SK-N-SH treated with all-trans-retinoic acid at 6 μM for 48 hours (cell line): ENCODE measurements around the gene SEC24D.

Experiments
- ATAC-seq: fragments of 200-7000 bp; cut with Tn5 transposase; 3 replicates; pipeline ENCODE4 v1.9.1; 2020; ENCODE audit warnings: mild to moderate bottlenecking, moderate library complexity
- ARNTL ChIP-seq: fragments of 450-650 bp; formaldehyde crosslinking; IDR thresholded peaks from 2 replicates; pipeline ENCODE4 v1.5.0; 2020; ENCODE audit warnings: low read depth, mild to moderate bottlenecking, moderate library complexity, borderline replicate concordance
- BACH2 ChIP-seq: fragments of 250-450 bp; sonication (Bioruptor Pico); IDR thresholded peaks from 2 replicates; pipeline ENCODE4 v1.9.0; 2021; ENCODE audit warnings: mild to moderate bottlenecking, borderline replicate concordance
- CREB5 ChIP-seq: fragments of 250-450 bp; sonication (Bioruptor Pico); IDR thresholded peaks from 2 replicates; pipeline ENCODE4 v1.5.1; 2020; ENCODE audit warnings: low read depth, mild to moderate bottlenecking, moderate library complexity
- CSDC2 ChIP-seq: fragments of 250-450 bp; sonication (Bioruptor Pico); IDR thresholded peaks from 2 replicates; pipeline ENCODE4 v1.5.0; 2020; ENCODE audit warnings: mild to moderate bottlenecking, moderate library complexity
- ESRRG ChIP-seq: fragments of 250-450 bp; sonication (Bioruptor Pico); IDR thresholded peaks from 2 replicates; pipeline ENCODE4 v1.6.1; 2021; ENCODE audit warnings: mild to moderate bottlenecking
- GLIS3 ChIP-seq: fragments of 250-450 bp; sonication (Bioruptor Pico); IDR thresholded peaks from 2 replicates; pipeline ENCODE4 v1.5.0; 2020; ENCODE audit warnings: mild to moderate bottlenecking, moderate library complexity
- ISL1 ChIP-seq: fragments of 250-450 bp; sonication (Bioruptor Pico); IDR thresholded peaks from 2 replicates; pipeline ENCODE4 v2.1.2; 2022; ENCODE audit warnings: mild to moderate bottlenecking, moderate library complexity
- OSR1 ChIP-seq: fragments of 250-450 bp; sonication (Bioruptor Pico); IDR thresholded peaks from 2 replicates; pipeline ENCODE4 v1.8.0; 2022; ENCODE audit warnings: moderate library complexity, mild to moderate bottlenecking, inconsistent platforms
- PPARA ChIP-seq: fragments of 250-450 bp; sonication (Bioruptor Pico); IDR thresholded peaks from 2 replicates; pipeline ENCODE4 v1.5.0; 2020; ENCODE audit warnings: mild to moderate bottlenecking, borderline replicate concordance
- RARB ChIP-seq: fragments of 250-450 bp; sonication (Bioruptor Pico); IDR thresholded peaks from 2 replicates; pipeline ENCODE4 v1.8.0; 2021; ENCODE audit warnings: mild to moderate bottlenecking, moderate library complexity
- TCF4 ChIP-seq: fragments of 250-450 bp; sonication (Bioruptor Pico); IDR thresholded peaks from 2 replicates; pipeline ENCODE4 v1.8.0; 2021; ENCODE audit warnings: mild to moderate bottlenecking, moderate library complexity, borderline replicate concordance
- TOX ChIP-seq: fragments of 250-450 bp; sonication (Bioruptor Pico); IDR thresholded peaks from 2 replicates; pipeline ENCODE4 v1.8.0; 2021; ENCODE audit warnings: mild to moderate bottlenecking, moderate library complexity, borderline replicate concordance
- ZC3H10 ChIP-seq: fragments of 250-450 bp; sonication (Bioruptor Pico); IDR thresholded peaks from 2 replicates; pipeline ENCODE4 v1.5.1; 2021; ENCODE audit warnings: mild to moderate bottlenecking, moderate library complexity
- ZFP3 ChIP-seq: fragments of 250-450 bp; sonication (Bioruptor Pico); IDR thresholded peaks from 2 replicates; pipeline ENCODE4 v1.5.0; 2020; ENCODE audit warnings: mild to moderate bottlenecking, moderate library complexity
- ZFP30 ChIP-seq: fragments of 450-650 bp; formaldehyde crosslinking; IDR thresholded peaks from 2 replicates; pipeline ENCODE4 v1.5.0; 2022; ENCODE audit warnings: mild to moderate bottlenecking, moderate library complexity
- ZNF565 ChIP-seq: fragments of 450-650 bp; formaldehyde crosslinking; conservative IDR thresholded peaks from 2 replicates; pipeline ENCODE4 v1.5.0; 2020; ENCODE audit warnings: low read depth, mild to moderate bottlenecking, moderate library complexity
- ZNF70 ChIP-seq: fragments of 450-650 bp; formaldehyde crosslinking; IDR thresholded peaks from 2 replicates; pipeline ENCODE4 v1.5.0; 2020; ENCODE audit warnings: mild to moderate bottlenecking, moderate library complexity
- ZNF8 ChIP-seq: fragments of 450-650 bp; formaldehyde crosslinking; IDR thresholded peaks from 2 replicates; pipeline ENCODE4 v1.5.0; 2020; ENCODE audit warnings: mild to moderate bottlenecking, moderate library complexity
- TF ChIP-seq, protein P1 (sequence below): fragments of 250-450 bp; sonication (Bioruptor Pico); IDR thresholded peaks from 2 replicates; pipeline ENCODE4 v1.8.0; 2021; ENCODE audit warnings: low read depth, mild to moderate bottlenecking, moderate library complexity, borderline replicate concordance
- TF ChIP-seq, protein P2 (sequence below): fragments of 250-450 bp; sonication (Bioruptor Pico); IDR thresholded peaks from 2 replicates; pipeline ENCODE4 v1.8.0; 2020; ENCODE audit warnings: mild to moderate bottlenecking, moderate library complexity, borderline replicate concordance
- TF ChIP-seq, protein P3 (sequence below): fragments of 250-450 bp; sonication (Bioruptor Pico); IDR thresholded peaks from 2 replicates; pipeline ENCODE4 v1.5.1; 2021; ENCODE audit warnings: mild to moderate bottlenecking, moderate library complexity

Gene SEC24D

DNA sequence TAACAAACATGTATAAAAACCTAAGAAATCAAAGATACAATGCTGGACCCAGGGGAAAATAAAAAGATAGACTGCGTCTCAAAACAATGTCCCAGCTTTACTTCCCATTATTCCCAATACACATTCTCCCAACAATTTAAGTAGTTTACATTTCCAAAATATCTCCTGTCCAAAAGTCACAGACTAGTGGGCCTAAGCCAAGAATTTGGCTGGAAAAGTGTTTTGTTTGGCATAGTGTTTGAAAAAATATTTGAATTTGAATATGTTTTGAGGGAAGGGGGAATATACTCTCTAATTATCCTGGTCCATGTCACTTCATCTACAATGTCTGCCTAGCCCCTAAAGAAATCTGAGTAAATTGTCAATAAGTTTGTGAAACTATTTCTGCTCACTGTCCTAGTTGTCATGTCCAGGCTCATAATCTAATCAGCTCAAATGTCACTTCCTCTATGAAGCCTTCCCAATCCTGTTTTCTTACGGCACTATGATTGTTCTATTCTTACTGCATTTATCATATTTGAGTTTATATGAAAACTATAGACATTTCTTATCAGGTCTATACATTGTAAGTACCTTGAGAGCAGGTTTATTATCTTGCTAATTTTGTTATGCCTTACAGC lies 74.4 kb downstream of the SEC24D start:
- TF ChIP-seq, protein P1, sequence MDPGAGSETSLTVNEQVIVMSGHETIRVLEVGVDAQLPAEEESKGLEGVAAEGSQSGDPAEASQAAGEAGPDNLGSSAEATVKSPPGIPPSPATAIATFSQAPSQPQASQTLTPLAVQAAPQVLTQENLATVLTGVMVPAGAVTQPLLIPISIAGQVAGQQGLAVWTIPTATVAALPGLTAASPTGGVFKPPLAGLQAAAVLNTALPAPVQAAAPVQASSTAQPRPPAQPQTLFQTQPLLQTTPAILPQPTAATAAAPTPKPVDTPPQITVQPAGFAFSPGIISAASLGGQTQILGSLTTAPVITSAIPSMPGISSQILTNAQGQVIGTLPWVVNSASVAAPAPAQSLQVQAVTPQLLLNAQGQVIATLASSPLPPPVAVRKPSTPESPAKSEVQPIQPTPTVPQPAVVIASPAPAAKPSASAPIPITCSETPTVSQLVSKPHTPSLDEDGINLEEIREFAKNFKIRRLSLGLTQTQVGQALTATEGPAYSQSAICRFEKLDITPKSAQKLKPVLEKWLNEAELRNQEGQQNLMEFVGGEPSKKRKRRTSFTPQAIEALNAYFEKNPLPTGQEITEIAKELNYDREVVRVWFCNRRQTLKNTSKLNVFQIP (CRISPR knock-in tag) = no peak
- TF ChIP-seq ISL1 (peak; percentile 66; the same call in 1 of the 2 replicates), ZFP3 (CRISPR knock-in tag) (no peak), ZNF565 (CRISPR knock-in tag) (no peak), PPARA (CRISPR knock-in tag) (no peak), ZNF70 (no peak), ZNF8 (CRISPR knock-in tag) (0 out of 2 replicates have a peak, but pooled peaks have one; percentile 6), RARB (no peak), ZFP30 (no peak), TOX (CRISPR knock-in tag) (no peak), CREB5 (CRISPR knock-in tag) (no peak)
- ATAC-seq = no peak

GRCh38 chr4:118760493-118760892 lies 75.4 kb downstream of the SEC24D start:
- no peak for ATAC-seq
- no peak for TF ChIP-seq GLIS3 (CRISPR knock-in tag)
- TF ChIP-seq CREB5 (CRISPR knock-in tag) = no peak
- TF ChIP-seq ARNTL = no peak
- no peak for TF ChIP-seq ZNF8 (CRISPR knock-in tag)
- no peak for TF ChIP-seq TCF4 (CRISPR knock-in tag)
- TF ChIP-seq ZNF70 = no peak
- no peak for TF ChIP-seq ZNF565 (CRISPR knock-in tag)
- TF ChIP-seq, protein P1 (CRISPR knock-in tag) = no peak

- no peak for ATAC-seq
- TF ChIP-seq ZFP3 (CRISPR knock-in tag) = no peak
- TF ChIP-seq, protein P2, sequence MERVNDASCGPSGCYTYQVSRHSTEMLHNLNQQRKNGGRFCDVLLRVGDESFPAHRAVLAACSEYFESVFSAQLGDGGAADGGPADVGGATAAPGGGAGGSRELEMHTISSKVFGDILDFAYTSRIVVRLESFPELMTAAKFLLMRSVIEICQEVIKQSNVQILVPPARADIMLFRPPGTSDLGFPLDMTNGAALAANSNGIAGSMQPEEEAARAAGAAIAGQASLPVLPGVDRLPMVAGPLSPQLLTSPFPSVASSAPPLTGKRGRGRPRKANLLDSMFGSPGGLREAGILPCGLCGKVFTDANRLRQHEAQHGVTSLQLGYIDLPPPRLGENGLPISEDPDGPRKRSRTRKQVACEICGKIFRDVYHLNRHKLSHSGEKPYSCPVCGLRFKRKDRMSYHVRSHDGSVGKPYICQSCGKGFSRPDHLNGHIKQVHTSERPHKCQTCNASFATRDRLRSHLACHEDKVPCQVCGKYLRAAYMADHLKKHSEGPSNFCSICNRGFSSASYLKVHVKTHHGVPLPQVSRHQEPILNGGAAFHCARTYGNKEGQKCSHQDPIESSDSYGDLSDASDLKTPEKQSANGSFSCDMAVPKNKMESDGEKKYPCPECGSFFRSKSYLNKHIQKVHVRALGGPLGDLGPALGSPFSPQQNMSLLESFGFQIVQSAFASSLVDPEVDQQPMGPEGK (CRISPR knock-in tag) = no peak
- TF ChIP-seq, protein P3, sequence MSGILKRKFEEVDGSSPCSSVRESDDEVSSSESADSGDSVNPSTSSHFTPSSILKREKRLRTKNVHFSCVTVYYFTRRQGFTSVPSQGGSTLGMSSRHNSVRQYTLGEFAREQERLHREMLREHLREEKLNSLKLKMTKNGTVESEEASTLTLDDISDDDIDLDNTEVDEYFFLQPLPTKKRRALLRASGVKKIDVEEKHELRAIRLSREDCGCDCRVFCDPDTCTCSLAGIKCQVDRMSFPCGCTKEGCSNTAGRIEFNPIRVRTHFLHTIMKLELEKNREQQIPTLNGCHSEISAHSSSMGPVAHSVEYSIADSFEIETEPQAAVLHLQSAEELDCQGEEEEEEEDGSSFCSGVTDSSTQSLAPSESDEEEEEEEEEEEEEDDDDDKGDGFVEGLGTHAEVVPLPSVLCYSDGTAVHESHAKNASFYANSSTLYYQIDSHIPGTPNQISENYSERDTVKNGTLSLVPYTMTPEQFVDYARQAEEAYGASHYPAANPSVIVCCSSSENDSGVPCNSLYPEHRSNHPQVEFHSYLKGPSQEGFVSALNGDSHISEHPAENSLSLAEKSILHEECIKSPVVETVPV (CRISPR knock-in tag) = no peak
- TF ChIP-seq ARNTL = no peak
- no peak for TF ChIP-seq BACH2
Measured at GRCh38 chr4:118760092-118760491, 75.8 kb downstream of the SEC24D start.

DNA sequence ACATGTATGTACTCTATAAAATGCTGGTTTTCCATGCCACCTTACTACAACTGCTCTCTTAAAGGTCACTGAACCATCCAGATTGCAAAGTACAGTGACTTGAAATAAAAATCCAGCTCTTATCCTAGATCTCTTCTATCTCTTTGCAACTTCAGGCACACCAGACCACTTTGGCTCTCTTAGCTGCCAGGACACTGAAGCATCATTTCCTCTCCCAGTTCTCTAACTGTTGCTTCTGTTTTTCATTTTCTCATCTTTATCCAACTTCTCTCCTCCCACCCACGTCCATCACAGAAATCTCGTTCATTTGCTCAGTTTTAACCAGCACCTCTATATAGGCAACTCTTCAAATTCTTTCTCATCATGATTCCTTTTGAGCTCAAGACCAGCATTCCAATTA lies 76.4 kb downstream of the SEC24D start:
- ATAC-seq = peak; percentile 3; the same call in 1 of the 3 replicates
- TF ChIP-seq ZNF70 (no peak), ZNF565 (CRISPR knock-in tag) (no peak), ZFP3 (CRISPR knock-in tag) (no peak), OSR1 (CRISPR knock-in tag) (no peak), CSDC2 (CRISPR knock-in tag) (no peak), ESRRG (CRISPR knock-in tag) (no peak), PPARA (CRISPR knock-in tag) (no peak), TOX (CRISPR knock-in tag) (no peak), CREB5 (CRISPR knock-in tag) (no peak), ZC3H10 (no peak)
- TF ChIP-seq, protein P2 (CRISPR knock-in tag) = no peak
